ENCODE measurements around the gene MAP3K10. TPM values are rescaled to one million over a fixed set of nuclear protein-coding genes. Genes with fewer than 3 reads are reported as not detected.
"Not testable (repeated sequence)": the region's sequence is repeated elsewhere in the genome, so short reads cannot be mapped to it uniquely, and the experiment has no call there.

The MAP3K10 gene
- total RNA-seq, 1 experiment from 2014 or later, result 5.0 TPM

DNA sequence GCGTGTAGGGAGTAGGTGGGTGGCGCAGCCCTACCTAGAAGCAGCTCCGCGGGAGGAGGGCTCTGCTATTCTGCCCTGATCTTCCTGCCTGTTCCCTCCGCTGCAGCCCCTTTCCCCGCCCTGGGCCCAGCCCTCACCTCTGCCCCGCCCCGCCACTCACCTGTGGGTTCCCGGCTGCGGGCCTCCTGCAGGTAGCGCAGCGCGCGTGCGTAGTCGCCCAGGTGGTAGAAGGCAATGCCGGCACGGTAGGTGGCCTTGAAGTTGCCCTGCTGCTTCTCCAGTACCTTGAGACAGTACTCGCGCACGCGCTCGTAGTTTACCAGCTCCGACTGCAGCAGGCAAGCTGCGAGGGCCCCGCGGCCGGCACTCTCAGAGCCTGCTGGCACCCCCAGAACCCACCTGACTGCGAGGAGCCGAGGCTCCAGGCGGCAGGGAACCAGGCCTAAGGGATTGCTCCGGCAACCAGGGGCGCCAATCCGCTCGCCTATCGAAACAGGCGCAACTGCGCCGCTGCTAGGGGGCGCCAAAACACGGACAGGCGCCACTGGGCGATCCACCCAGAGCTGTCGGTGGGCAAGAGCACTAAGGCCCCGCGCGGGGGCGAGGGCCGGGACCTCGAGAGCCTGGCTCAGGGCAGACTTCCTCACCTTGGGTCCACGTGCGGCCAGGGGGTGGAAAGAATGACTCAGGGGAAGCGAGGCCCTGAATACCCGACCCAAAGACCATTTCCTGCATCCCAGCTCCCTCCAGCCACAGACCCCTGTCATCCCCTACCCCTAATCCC, 26.0 kb downstream of the MAP3K10 start:
- DNase-seq (ENCODE audit: low read depth), result no peak

DNA sequence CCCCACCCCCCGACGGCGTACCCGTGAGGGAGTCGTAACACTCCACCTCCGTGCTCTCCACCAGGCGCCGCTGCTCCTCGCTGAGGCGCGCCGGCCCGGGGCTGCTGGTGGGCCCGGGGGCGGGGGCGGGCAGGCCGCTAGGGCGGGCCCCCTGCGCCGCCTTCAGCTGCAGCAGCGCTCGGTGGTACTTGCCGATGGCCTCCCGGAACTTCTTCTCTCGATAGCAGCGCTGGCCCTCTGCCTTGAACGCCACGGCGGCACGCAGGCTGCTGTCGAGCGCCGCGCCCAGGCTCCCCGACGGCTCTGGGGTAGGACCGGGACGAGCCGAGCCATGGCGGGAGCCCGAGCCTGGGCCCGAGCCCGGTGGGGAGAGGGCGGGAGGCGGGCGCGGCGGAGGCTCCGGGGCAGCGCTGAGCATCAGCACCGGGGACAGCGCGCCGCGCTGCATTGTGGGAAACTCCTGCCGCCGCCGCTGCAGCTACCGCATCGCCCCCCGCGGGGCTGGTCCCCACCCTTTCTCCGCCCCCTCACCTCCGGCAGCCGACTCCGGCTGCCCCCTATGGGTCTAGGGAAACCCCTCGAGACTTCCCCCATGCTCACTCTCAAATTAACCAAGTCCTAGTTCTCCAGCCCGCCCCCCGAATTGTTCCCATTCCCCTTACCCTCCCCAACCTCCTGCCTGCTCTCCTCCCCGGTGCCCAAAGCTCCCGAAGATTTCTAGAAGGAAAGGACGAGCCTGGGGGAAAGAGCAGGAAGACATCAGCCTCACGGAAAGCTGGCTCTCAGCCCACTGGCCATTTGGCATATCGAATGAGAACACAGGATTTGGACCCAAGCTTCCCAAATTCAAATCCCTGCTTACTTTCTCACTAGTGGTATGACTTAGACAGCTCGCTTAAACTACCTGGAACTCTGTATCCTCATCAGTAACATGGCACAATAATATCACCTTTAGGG, 27.0 kb downstream of the MAP3K10 start, which contains the start of gene TTC9B:
TSS of gene TTC9B (minus strand) at position 451 of the 957 bp plus-strand sequence. CDS start at position 448, 3 bp downstream.
- DNase-seq (ENCODE audit: low read depth), result no peak

DNA sequence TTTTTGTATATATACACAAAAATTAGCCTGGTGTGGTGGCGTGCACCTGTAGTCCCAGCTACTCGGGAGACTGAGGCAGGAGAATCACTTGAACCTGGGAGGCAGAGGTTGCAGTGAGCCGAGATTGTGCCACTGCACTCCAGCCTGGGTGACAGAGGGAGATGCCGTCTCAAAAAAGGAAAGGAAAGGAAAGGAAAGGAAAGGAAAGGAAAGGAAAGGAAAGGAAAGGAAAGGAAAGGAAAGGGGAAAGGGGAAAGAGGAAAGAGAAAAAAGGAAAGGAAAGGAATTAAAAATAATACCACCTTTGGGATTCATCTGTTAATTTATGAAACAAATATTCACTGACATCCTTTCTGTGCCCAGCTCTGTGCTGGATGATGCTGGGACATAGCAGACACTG, 27.8 kb downstream of the MAP3K10 start:
- not testable (repeated sequence) for DNase-seq (ENCODE audit: low read depth)

DNA sequence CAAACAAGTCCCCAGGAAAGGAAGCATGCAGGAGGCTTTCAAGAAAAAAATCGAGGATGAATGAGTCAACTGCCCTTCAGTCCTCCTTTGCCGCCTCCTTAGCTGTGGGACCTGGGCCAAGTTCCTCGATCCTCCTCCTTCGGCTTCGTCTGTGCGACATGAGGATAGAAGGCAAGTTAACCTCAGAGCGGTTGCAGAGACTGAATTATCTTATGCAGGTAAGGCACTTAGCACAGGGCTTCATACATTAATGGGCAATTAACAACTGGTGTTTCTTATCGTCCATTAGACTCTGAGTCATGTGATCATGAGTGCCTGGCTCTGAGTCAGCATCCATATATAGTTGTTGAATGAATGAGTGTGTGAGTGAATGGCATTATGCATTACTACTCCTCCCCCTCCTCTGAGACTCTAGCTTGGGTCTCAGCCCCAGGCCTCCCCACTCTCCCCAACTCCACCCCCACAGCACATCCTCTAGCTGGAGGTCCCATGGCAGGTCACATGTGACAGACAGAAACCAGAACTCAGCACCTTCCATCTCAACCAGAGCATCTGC, 28.6 kb downstream of the MAP3K10 start:
- peak; percentile 84 for DNase-seq (ENCODE audit: low read depth)

DNA sequence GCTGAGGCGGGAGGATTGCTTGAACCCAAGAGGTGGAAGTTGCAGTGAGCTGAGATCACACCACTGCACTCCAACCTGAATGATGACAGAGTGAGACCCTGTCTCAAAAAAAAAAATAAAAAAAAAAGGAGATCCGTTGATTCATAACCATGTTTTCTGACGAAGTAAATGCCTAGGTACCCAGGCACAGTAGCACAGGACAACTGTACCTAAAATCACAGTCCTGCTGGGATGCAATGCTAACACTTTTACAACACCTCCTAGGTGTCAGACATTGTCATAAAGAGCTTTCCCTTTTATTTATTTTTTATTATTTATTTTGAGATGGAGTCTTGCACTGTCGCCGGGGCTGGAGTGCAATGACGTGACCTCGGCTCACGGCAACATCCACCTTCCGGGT, 29.4 kb downstream of the MAP3K10 start:
- no peak for DNase-seq (ENCODE audit: low read depth)

DNA sequence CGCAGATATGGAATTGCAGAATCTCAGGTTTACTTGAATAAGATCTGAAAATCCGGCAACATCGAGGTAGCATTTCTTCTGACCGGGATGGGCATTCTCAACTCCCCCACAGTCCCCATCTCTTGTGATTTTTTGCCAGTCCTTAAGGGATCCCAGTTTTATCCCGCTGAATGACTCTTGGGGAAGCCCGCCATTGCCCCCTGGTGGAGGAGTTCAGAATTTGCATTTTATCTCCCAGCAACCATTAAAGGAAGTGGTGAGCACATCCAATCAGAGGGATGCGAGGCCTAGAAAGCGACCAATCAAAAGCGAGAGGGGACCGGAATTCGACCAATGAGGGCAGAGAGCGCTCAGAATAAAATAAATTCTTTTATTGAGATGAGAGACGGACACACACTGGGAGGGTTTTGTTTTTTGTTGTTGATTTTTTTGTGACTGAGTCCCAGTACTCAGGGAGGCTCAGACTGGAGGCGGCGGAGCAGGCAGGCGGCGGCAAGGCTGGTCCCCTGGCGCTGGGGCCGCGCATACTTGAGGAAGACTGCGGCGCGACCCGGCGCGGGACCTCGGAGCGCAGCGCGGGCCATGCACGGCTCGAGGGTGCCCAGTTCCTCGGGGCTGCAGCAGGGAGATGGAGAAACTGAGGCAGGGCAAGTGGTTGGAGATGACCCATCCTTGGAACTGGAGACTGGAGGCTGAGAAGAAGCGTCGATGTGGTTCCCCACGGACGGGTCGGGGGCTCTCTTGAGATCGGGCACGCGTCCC, 30.8 kb downstream of the MAP3K10 start:
- peak; percentile 90 for DNase-seq (ENCODE audit: low read depth)

DNA sequence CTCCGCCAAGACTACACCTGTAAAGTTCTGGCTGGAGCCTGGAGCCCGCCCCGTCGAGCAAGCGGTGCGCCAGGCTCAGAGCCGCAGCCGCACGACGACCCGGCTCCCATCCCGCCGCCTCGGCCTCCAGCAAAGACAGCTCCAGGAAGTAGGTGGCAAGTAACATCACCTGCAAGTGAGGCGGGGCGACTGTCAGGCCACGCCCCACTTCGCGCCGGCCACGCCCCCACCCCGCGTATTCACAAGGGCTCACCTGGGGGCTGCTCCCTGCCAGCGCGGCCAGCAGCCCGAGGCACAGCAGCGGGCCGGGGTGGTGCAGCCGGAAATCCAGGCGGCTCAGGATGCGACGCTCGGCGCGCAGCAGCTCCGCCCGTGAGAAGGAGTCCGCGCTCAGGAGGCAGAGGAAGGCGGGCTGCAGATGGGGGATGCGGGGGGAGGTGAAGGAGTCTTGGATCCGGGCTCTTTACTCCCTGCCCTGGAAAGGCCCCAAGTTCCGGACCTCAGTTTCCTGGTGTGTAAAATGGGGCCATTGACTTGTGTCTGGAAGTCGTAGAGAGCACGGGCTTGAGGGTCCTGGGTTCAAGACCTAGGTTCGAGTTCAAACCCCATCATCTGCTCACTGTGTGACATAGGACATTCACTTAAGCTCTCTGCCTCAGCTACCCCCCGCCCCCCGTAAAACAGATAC, 32.1 kb downstream of the MAP3K10 start:
- no peak for DNase-seq (ENCODE audit: low read depth)

DNA sequence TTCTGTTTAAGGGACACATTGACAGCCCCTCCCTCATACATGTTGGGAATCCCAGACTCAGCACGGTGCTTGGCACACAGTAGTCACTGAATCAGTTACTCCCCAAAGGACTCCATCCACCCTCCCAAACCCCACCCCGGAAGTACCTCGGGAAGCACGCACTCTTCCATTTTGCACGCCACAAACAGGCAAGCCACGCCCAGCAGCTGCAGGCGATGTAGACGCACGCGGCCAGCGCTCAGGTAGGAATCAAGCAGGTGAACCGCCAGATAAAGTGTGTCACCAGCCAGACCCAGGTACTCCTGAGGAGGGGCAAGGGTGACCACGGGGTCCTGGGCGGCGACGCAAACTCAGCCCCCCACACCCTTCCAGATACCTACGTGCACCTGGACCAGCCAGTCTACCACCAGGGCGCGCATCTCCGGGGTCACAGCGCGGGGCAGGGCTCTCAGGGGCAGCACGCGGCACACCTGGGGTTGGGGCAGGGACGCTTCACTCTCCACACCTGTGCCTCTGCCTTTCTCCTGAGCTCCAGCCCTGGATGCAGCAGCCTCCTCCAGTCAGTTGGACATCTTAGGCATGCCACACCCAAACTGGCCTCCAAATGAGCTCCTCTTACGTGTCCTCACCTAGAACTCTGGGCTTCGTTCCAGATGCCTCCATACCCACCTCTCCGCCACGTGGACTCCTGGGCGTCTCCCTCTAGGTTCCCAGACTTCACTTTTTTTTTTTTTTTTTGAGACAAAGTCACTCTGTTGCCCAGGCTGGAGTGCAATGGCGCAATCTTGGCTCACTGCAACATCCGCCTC, 33.3 kb downstream of the MAP3K10 start:
- DNase-seq (ENCODE audit: low read depth), result no peak

DNA sequence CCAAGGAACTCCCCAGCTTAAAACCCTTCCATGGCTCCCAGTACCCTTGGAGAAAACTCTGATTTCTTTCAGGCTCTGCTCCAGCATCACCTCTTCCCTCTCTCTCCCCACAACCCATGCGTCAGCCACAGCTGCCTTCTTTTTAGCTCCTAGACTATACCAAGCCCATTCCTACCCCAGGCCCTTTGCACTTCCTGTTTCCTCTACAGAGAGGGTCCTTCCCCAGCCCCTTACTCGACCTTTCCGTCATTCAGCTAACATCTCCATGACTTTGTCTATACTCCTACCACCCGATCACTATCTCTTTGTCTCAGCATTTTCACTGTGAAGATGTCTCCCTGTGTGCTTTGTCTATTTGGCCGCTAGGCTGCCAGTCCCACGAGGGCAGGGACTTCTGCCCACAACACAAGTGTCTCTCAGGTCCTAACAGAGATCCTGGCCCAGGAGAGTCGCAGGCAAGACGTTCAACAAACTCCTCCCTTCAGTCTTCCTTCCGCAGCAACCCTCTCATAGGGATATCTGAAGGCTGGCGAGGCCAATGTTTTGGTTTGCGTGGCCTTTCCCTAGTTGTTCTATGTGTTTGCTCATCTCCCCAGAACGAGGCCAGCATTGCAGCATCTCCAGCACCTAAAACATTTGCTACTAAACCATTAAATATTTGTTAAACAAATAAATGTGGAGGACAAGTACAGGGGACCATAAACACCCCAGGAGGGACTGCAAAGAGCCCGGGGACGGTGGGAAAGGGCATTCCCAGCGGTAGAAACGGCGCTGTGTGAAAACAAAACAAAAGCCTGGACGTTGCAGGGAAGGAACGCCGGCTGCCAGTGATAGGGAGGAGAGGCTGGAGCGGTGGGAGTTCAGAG, 34.4 kb downstream of the MAP3K10 start:
- peak; percentile 38 for DNase-seq (ENCODE audit: low read depth)

DNA sequence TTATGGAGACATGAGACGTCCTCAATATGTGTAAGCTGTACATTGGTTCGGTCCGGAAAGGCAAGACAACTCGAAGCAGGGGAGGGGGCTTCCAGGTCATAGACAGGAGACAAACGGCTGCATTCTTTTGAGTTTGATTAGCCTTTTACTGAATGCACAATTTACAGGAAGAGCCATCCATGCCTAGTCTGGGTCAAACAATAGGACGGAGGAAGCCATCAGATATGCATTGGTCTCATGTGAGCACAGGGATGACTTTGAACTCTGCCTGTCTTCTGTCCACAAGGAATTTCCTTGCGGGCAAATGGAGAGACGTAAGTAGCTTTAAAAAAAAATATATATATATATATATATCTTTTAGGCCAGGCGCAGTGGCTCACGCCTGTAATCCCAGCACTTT, 37.1 kb downstream of the MAP3K10 start:
- DNase-seq (ENCODE audit: low read depth), result no peak

DNA sequence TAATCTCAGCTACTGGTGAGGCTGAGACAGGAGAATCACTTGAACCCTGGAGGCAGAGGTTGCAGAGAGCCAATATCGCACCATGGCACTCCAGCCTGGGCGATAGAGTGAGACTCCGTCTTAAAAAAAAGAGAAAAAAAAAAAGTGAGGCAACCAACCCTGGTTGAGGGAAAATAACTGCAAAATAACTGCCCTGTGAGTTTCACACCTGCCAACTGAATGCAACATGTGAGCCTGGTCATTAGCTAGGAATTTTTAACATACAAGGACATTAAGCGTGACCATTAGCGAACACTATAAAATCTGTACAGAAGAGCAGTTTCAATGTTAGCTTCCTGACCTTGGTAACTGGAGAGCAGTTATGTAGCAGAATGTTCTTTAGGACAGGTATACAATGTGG, 37.6 kb downstream of the MAP3K10 start:
- DNase-seq (ENCODE audit: low read depth), result no peak

DNA sequence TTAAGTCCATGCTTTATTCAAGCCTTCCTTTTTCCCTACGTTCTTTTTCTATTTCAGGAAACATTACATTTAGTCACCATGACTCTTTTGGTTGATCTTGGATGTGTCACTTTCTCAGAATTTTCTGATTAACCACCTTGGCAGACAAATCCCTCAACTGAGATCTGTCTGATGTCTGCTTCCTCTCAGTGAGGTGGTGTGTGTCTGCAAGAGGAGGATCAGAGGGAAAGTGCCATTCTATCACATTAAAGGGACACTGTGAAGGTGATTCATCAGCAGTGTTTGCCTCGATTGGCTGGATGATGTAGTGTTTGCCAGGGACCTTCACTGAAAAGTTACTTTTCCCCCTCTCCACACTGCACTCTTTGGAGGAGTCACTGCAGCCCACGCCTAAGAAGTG, 38.3 kb downstream of the MAP3K10 start:
- DNase-seq (ENCODE audit: low read depth), result peak; percentile 66

DNA sequence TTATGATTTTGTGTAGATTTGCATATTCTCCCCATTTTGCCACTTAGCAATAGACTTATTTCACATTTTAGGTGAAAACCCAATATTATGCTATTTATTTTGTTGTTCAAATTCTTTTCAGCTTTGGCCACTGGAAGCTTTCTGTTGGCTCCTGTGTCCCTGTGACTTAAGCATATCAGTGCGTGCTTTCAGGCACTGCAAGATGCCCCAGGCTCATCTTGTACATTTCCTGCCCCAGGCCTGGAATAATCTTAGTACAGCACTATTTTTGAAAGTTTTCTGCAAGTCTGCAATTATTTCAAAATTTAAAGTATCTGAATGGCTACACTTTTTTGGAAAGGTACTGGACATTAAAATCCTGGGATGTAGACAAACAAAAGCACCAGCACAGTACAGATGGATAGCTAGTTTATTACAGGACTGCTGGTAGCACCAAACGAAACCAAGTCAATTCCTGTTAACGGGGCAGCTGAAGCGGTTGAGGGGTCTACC, 38.7 kb downstream of the MAP3K10 start:
- no peak for DNase-seq (ENCODE audit: low read depth)

DNA sequence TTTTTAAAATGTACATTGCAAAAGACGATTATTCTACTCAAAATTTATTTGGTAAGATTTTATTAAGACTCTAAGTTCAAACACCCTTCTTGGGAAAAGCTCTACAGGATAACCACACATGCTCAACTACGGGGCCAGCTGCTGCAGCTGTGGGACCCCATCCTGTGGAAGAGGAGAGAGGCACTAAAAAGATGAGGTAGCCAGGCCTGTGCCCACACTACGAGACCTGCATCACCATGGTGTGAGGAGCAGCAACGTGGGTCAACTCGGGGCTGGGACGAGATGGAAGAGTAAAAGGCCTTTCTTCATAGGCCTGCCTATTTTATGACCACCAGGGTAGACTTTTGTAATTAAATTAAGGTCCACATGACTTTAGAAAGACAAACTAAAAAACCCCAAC, 39.8 kb downstream of the MAP3K10 start:
- DNase-seq (ENCODE audit: low read depth), result no peak

DNA sequence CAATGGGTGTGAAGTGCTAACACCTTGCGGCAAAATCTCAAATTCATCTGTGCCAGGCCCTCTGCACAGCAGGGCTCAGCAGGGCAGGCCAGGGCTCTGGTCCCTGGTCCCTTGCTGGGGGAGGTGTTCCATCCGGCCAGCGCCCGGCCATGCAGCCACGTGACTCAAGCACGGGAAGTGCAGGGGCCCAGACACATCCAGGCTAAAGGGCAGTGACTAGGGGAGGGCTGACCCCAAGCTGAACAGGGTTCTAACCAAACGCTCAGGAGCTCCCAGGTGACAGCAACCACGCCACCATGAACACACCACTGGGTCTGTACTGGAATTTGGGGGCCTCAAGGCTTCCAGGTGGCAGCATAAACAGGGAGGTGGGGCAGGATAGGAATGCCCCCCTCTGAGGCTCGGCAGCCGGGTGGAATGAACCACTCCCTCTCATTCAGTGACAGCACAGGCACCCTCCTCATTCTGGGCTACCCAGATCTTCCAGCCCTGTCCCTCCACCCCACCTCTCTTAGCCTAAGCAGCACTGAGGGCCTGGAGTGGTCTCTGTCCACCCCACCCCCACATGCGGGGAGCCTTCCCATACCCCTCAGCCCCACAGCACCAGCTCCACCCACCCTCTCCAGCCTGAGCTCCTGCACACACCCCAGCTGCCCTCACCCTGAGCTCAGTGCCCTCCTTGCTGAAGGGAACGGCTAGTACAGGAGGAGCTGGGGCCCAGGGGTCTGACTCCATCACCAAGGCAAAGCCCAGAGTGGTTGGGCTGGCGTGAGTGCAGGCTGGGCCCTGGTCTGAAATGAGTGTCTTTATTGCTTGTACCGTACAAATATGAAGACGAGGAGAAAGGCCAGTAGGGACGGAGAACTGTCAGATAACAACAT, 40.6 kb downstream of the MAP3K10 start:
- no peak for DNase-seq (ENCODE audit: low read depth)

DNA sequence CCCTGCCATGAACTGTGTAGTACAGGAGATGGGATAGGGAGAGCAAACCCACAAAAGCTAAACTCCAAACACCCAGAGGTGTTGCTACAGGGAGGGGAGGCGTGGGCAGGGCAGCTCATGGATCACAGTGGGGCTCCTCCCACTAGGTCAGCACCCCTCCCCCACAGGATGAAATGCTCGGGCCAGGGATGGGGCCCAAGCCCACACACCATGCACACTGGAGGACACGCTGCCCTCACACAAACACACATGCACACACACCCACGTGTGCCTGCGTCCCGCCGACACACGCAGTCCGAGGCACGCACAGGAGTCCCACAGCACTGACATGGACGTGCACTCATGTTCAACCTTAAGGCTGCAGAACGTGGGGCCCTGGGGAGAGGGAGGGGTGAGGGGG, 41.3 kb downstream of the MAP3K10 start:
- no peak for DNase-seq (ENCODE audit: low read depth)

DNA sequence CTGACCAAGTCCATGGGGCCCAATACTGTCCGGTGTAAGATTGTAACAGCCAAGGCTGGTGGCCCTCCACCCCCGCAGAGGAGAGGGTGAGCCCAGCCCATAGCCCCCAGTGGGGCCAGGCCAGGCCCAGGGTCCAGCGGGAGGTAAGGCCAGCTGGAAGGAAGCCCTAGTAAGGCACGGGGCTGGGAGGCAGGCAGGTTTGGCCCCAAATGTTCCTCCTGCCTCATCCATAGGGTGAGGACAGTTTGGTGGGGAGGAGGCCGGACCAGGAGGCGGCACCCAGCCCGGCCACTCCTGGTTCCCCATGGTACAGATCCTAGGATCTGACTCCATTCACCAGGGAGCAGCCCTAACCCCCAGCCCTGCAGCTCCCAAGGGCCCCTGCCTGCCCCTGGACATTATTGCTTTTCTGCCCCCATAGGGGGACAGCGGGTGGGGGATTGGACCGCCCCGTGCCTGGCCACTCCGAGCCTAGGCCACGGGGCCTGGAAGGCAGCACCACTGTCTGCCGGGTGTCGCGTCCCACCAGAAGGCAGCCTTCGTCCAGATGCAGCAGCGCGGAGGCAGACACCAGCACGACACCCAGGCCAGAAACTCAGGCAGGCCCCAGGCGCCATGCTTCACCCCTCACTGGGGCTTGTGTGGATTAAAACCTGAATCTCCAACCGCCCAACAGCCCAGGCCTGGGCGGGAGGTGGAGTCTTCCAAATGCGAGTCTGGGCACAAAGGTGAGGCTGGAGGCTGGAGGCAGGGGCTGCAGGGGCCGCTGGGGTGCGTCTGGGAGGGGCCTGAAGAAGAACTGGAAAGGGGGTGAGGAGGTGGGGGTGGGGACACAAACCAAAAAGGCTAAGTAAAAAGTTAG, 42.0 kb downstream of the MAP3K10 start:
- no peak for DNase-seq (ENCODE audit: low read depth)
